HG03520 (cell line): ENCODE results near the gene PIP.
"Not testable (repeated sequence)": the region's sequence is repeated elsewhere in the genome, so short reads cannot be mapped to it uniquely, and the experiment has no call there.

Experiments used
- ATAC-seq: cut with Tn5 transposase; IDR thresholded peaks from one replicate; pipeline ENCODE4 v1.9.1; 2021; ENCODE audit warnings: mild to moderate bottlenecking, moderate library complexity; ENCODE audit not compliant: unreplicated experiment

The PIP gene

GRCh38 chr7:143176128-143176527 lies 44.3 kb downstream of the PIP start:
- ATAC-seq, result no peak

DNA sequence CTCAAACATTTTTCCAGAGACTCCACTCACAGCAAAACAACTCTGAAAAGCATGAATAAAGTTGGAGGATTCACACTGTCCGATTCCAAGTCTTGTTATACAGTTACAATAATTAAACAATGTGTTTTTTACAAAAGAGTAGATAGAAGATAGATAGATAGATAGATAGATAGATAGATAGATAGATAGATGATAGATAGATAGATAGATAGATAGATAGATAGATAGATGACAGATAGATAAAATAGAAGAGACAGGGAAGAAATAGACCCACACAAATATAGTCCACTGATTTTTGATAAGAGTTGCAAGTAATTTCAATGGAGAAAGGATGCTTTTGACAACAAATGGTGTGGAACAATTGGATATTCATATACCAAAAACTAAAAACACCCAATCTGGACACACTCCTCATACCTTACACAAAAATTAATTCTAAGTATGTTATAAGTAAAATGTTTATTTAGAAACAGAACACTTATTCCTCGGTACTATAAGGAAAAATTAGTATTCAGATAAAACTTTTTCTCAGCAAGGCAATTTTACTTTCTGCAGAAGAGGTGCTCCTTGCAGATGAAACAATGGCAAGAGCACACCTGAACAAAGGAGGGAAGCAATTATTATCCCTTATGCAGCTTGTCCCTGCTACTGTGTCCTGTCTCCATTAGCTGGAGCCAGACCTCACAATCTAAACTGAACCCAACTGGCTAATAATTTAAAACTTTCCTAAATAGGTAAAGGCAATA lies 45.7 kb downstream of the PIP start:
- ATAC-seq, result no peak

DNA sequence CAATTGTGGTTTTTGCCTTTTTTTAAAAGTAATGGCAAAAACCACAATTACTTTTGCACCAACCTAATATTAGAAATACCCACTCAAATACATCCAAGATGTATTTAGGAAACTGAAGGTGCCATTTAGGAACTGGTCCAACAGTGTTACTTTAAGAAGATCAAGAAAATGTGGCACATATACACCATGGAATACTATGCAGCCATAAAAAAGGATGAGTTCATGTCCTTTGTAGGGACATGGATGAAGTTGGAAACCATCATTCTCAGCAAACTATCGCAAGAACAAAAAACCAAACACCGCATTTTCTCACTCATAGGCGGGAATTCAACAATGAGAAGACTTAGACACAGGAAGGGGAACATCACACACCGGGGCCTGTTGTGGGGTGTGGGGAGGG lies 48.9 kb downstream of the PIP start:
- ATAC-seq, result not testable (repeated sequence)

DNA sequence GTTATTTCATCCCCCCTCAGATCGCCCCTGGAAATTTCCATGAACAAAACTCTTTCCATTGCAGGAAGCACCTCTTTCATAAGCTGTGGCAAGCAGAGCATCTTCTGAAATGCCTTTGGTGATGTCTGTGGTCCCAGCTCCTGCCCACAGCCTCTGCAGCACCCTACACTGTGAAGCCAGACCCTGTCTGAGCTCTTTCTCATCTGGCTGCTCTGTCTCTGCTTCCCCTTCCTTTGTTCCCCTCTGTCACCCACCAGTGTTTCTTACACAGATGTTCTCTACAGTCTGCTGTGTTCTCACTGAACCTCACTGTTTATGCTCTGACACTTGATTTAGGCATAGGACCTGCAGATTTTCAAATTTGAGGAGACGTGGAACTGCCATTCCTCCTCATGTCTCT lies 49.5 kb downstream of the PIP start:
- no peak for ATAC-seq

GRCh38 chr7:143183024-143183423 lies 51.1 kb downstream of the PIP start, which contains the start of gene TAS2R39:
Gene TAS2R39 (plus strand): TSS chr7:143183419. CDS start chr7:143183419, 0 bp downstream.
- no peak for ATAC-seq

DNA sequence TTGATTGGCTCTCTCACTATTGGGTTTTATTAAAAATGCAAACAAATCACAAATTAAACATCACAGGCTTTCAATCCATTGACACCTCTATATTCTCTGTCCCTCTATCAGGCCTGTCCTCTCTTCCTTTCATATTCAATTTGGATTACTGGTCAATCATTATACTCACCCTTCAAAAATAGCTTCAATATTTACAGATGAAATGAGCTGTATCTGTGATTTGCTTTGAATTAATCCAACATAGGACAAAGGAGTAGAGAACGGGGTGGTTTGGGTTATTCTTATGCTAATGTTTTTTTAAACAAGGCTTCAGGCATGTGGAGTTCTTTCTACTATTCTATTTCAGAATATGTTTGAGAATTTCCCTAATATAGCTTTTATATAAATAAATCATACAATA lies 53.7 kb downstream of the PIP start:
- no peak for ATAC-seq

- no peak for ATAC-seq
Observed at GRCh38 chr7:143188994-143189393, 57.1 kb downstream of the PIP start.
